ENCODE results near the gene EFHC2.

- TF ChIP-seq YY1 (IDR thresholded peaks at IDR 0.05) (no peak), CTCF (IDR thresholded peaks at IDR 0.05; ENCODE audit: low read depth, low read length, missing input control) (no peak), ATF3 (IDR thresholded peaks at IDR 0.05) (no peak), MAX (IDR thresholded peaks at IDR 0.05) (no peak), RXRA (IDR thresholded peaks at IDR 0.05) (no peak), SP1 (IDR thresholded peaks at IDR 0.05) (no peak), JUND (IDR thresholded peaks at IDR 0.05) (no peak), EGR1 (IDR thresholded peaks at IDR 0.05; ENCODE audit: low read depth in 2 of 2) (no peak), REST (IDR thresholded peaks at IDR 0.05) (no peak), GABPA (IDR thresholded peaks at IDR 0.05 in 1 of 2, conservative IDR thresholded peaks at IDR 0.05 in 1 of 2) (no peak), TAF1 (conservative IDR thresholded peaks at IDR 0.05) (no peak), RAD21 (IDR thresholded peaks at IDR 0.05) (no peak), NR2F2 (IDR thresholded peaks at IDR 0.05) (no peak)
These were observed 160.1 kb downstream of the EFHC2 start for GRCh38 chrX:44183329-44183728.

Data from liver (tissue), 3 donors.